ENCODE data around the gene SGPP1. TPM values are rescaled to one million over a fixed set of nuclear protein-coding genes. Genes with fewer than 3 reads are reported as not detected.

Gene SGPP1
- polyA plus RNA-seq, 2 of the 4 experiments (the other 2 are of a cell fraction): 16.1 to 28.2 TPM

DNA sequence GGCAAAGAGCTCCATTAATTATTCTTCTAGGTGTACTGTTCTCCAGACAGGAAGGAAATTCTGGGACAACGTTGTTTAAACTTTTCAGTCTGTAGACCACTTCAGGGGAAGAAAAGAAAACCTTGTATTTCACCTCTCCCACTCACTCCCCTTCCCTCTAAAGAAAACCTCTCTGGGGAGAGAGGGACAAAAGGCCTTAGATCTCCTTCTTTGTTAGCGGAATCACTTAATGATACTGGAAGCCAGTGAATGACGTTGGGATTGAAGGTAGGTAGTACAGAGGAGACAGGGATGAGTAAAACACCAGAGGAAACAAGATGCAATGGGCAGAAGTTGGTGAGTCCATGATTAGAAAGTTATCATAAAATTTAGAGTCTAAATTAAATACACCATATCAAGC is 38.7 kb upstream of the SGPP1 start (continued):
- TF ChIP-seq, protein P1, sequence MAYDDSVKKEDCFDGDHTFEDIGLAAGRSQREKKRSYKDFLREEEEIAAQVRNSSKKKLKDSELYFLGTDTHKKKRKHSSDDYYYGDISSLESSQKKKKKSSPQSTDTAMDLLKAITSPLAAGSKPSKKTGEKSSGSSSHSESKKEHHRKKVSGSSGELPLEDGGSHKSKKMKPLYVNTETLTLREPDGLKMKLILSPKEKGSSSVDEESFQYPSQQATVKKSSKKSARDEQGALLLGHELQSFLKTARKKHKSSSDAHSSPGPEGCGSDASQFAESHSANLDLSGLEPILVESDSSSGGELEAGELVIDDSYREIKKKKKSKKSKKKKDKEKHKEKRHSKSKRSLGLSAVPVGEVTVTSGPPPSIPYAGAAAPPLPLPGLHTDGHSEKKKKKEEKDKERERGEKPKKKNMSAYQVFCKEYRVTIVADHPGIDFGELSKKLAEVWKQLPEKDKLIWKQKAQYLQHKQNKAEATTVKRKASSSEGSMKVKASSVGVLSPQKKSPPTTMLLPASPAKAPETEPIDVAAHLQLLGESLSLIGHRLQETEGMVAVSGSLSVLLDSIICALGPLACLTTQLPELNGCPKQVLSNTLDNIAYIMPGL (CRISPR knock-in tag; IDR thresholded peaks at IDR 0.05; ENCODE audit: borderline replicate concordance): no peak
- TF ChIP-seq CHD2 (IDR thresholded peaks at IDR 0.05; ENCODE audit: low read length, partially characterized antibody): no peak
- no peak for TF ChIP-seq EHF (CRISPR knock-in tag; IDR thresholded peaks at IDR 0.05)
- TF ChIP-seq NPAS2 (CRISPR knock-in tag; IDR thresholded peaks at IDR 0.05; ENCODE audit: borderline replicate concordance): no peak
- TF ChIP-seq CBX2 (IDR thresholded peaks at IDR 0.05; ENCODE audit: borderline replicate concordance, low read depth): no peak
- TF ChIP-seq KDM1A (IDR thresholded peaks at IDR 0.05; ENCODE audit: low read depth): no peak

DNA sequence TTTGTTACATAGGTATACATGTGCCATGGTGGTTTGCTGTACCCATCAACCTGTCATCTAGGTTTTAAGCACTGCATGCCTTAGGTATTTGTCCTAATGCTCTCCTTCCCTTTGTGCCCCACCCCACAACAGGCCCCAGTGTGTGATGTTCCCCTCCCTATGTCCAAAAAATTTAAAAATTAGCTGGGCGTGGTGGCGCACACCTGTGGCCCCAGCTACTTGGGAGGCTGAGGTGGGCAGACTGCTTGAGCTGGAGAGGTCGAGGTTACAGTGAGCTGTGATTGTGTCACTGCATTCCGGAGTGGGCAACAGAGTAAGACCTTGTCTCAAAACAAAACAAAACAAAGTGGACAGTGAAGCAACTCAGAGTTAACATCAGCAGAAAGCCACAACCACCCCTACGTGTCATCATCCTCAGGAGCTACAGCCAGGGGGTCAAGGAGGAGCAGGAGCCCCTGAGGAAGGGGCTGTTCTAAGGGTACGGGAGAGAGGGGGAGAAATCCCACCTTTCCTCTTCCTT is 36.8 kb upstream of the SGPP1 start:
- TF ChIP-seq RAD21 (conservative IDR thresholded peaks at IDR 0.05 in 1 of 2, IDR thresholded peaks at IDR 0.05 in 1 of 2) (no peak), CBX8 (IDR thresholded peaks at IDR 0.05) (no peak), ZC3H11A (IDR thresholded peaks at IDR 0.05) (no peak), POLR2AphosphoS2 (conservative IDR thresholded peaks at IDR 0.05; ENCODE audit: low read length) (no peak), EP300 (IDR thresholded peaks at IDR 0.05) (no peak), EHF (CRISPR knock-in tag; IDR thresholded peaks at IDR 0.05) (no peak)
- TF ChIP-seq, protein P2, sequence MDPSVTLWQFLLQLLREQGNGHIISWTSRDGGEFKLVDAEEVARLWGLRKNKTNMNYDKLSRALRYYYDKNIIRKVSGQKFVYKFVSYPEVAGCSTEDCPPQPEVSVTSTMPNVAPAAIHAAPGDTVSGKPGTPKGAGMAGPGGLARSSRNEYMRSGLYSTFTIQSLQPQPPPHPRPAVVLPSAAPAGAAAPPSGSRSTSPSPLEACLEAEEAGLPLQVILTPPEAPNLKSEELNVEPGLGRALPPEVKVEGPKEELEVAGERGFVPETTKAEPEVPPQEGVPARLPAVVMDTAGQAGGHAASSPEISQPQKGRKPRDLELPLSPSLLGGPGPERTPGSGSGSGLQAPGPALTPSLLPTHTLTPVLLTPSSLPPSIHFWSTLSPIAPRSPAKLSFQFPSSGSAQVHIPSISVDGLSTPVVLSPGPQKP (IDR thresholded peaks at IDR 0.05; ENCODE audit: low read depth, low read length): no peak
- WGBS (ENCODE audit: missing lambda C conversion rate): 69% methylated on average over 6 of the region's 6 CpGs
- CTCF ChIA-PET: interaction anchor here (1.3 kb wide), 1 partner anchor 10 kb away, joined by 4 read pairs; no protein-coding TSS in a partner anchor
- no peaks in the 10 kb centered on the region for H3K4me1 ChIP-seq
- no peak for ATAC-seq
- no peak for FAIRE-seq
- no peak overlapping the region for H3K4me3 ChIP-seq
- POLR2A ChIA-PET: no interaction called here
- H3K9me3 ChIP-seq: no peaks in the 10 kb centered on the region
- H3K4me2 ChIP-seq: no peak overlapping the region
- no peak for DNase-seq (ENCODE audit: low read depth in 1 of 2, low spot score in 1 of 2)
- H3K27ac ChIP-seq: no peak overlapping the region

DNA sequence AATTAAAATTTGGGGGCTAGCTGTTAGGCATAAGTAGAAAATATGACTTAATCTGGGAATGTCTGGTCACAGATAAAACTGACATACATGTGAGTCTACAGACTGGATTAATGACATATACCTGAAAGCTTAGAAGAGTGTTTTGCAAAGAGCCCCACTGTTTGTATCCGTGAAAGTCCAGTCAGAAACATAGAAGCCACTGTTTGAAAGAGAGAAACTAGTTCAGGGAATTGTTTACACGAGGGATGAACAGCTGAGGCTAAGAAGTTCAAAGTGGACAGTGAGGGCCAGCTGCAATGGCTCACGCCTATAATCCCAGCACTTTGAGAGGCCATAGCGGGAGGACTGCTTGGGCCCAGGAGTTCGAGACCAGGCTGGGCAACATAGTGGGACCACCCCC is 36.2 kb upstream of the SGPP1 start:
- Histone ChIP-seq H3K4me3 (no peak overlapping the region), H3K4me2 (no peak overlapping the region), H3K27ac (no peak overlapping the region), H3K9me3 (no peaks in the 10 kb centered on the region), H3K4me1 (no peaks in the 10 kb centered on the region)
- no peak for ATAC-seq
- DNase-seq (ENCODE audit: low read depth in 1 of 2, low spot score in 1 of 2): no peak
- POLR2A ChIA-PET: no interaction called here
- CTCF ChIA-PET: interaction anchor here (0.9 to 1.3 kb wide), 4 partner anchors 10 to 74 kb away, joined by 3 to 4 read pairs (median 3); no protein-coding TSS in a partner anchor
- 77% methylated on average over 5 of the region's 5 CpGs for WGBS (ENCODE audit: missing lambda C conversion rate)
- no peak for FAIRE-seq
- TF ChIP-seq ZSCAN20 (CRISPR knock-in tag; IDR thresholded peaks at IDR 0.05) (no peak), NR3C1 (IDR thresholded peaks at IDR 0.05) (no peak), HOXA7 (CRISPR knock-in tag; IDR thresholded peaks at IDR 0.05) (no peak), RFX5 (IDR thresholded peaks at IDR 0.05) (no peak), EHF (CRISPR knock-in tag; IDR thresholded peaks at IDR 0.05) (no peak), FOXS1 (CRISPR knock-in tag; IDR thresholded peaks at IDR 0.05) (no peak)
- TF ChIP-seq, protein P3, sequence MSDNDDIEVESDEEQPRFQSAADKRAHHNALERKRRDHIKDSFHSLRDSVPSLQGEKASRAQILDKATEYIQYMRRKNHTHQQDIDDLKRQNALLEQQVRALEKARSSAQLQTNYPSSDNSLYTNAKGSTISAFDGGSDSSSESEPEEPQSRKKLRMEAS (IDR thresholded peaks at IDR 0.05): no peak
- TF ChIP-seq, protein P2 (IDR thresholded peaks at IDR 0.05; ENCODE audit: low read depth, low read length): no peak

Data from A549 (cell line).